Measurements from ENCODE around the gene AVEN.

DNA sequence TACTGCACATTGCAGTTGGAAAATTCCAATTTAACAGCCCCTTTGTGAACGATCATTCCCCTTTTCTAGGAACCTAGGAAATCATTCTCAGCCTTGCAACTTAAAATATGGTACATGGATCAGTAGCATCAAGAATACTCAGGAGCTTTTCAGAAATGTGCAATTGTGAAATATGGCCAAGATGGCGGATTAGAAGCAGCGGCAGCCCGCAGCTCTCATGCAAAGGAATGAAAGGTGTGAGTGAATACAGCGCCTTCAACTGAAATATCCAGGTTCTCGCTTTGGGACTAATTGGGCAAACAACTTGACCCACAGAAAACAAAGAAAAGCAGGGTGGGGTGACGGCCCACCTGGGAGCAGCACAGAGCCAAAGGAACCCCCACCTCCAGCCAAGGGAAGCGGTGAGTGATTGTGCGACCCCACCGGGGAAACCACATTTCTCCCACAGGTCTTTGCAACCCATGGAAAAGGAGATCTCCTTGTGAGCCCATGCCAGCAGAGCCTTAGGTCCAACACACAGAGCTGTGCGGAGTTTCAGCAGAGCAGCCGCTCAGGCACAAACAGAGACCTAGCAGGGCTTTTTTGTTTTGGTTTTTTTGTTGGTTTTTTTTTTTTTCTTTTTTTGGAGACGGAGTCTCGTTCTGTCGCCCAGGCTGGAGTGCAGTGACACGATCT lies 7.6 kb upstream of the AVEN start:
- TF ChIP-seq, protein P1, sequence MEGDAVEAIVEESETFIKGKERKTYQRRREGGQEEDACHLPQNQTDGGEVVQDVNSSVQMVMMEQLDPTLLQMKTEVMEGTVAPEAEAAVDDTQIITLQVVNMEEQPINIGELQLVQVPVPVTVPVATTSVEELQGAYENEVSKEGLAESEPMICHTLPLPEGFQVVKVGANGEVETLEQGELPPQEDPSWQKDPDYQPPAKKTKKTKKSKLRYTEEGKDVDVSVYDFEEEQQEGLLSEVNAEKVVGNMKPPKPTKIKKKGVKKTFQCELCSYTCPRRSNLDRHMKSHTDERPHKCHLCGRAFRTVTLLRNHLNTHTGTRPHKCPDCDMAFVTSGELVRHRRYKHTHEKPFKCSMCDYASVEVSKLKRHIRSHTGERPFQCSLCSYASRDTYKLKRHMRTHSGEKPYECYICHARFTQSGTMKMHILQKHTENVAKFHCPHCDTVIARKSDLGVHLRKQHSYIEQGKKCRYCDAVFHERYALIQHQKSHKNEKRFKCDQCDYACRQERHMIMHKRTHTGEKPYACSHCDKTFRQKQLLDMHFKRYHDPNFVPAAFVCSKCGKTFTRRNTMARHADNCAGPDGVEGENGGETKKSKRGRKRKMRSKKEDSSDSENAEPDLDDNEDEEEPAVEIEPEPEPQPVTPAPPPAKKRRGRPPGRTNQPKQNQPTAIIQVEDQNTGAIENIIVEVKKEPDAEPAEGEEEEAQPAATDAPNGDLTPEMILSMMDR (conservative IDR thresholded peaks at IDR 0.05 in 1 of 2, IDR thresholded peaks at IDR 0.05 in 1 of 2; ENCODE audit: extremely low read depth in 1 of 2, insufficient read depth in 1 of 2, low read depth in 1 of 2, low read length in 2 of 2), result no peak
- no peak for TF ChIP-seq EZH2 (IDR thresholded peaks at IDR 0.05; ENCODE audit: borderline replicate concordance, low read length)
